NCI-H146 treated with DMSO at 0.1 percent for 48 hours (cell line): ENCODE data around the gene AMPD2.
A peak's percentile ranks its signal among the peaks of the same experiment; 100 is the strongest.

Experiments used
- DNase-seq: peaks from one replicate; lab custom pipeline; 2025; ENCODE audit not compliant: unreplicated experiment; lab: John Stamatoyannopoulos, UW

The AMPD2 gene

DNA sequence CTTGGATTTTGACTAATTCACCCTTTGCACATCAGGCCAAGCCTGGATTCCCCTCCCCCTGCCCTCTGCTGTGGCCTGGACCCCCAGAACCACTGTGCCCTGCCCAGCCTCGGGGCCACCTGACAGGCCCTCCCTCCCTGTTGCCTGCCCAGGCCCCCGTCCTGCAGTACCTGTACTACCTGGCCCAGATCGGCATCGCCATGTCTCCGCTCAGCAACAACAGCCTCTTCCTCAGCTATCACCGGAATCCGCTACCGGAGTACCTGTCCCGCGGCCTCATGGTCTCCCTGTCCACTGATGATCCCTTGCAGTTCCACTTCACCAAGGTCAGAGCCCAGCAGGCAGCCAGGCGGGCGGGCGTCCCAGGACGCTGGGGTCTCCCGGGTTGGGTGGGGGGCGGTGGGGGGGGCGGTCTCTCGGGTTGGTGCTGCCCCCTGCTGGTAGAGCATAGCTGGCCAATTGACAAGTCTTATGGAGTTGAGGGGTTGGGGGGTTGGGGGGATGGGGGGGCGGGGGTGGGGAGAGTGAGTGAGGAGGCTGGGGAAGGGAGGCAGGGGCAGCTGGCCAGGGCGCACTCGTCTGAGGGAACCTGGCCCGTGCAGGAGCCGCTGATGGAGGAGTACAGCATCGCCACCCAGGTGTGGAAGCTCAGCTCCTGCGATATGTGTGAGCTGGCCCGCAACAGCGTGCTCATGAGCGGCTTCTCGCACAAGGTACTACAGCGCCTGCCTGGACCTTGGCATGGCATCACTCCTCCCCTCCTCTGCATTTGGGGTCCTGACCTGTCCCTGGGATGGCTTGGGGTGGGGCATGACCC, 10.7 kb downstream of the AMPD2 start:
- no peak for DNase-seq

DNA sequence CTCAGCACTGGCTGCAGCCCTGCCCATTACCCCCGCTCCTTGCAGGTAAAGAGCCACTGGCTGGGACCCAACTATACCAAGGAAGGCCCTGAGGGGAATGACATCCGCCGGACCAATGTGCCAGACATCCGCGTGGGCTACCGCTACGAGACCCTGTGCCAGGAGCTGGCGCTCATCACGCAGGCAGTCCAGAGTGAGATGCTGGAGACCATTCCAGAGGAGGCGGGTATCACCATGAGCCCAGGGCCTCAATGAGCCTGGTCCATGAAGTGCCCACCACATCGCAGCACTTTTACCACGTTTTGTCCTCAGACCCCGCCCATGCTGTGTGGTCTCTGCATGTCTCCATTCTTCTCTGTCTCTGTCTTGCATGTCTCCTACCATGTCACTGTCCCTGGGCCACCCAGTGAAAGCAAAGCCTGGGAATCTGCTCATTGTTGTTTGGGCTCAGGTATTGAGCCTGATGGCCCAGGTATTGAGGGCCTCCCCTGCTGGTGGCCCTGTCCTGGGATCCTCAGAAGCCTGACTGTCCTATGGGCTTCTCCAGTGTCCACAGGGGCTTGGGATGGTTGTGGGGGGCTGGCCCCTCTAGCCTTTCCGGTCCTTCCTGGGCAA, 11.4 kb downstream of the AMPD2 start:
- no peak for DNase-seq

DNA sequence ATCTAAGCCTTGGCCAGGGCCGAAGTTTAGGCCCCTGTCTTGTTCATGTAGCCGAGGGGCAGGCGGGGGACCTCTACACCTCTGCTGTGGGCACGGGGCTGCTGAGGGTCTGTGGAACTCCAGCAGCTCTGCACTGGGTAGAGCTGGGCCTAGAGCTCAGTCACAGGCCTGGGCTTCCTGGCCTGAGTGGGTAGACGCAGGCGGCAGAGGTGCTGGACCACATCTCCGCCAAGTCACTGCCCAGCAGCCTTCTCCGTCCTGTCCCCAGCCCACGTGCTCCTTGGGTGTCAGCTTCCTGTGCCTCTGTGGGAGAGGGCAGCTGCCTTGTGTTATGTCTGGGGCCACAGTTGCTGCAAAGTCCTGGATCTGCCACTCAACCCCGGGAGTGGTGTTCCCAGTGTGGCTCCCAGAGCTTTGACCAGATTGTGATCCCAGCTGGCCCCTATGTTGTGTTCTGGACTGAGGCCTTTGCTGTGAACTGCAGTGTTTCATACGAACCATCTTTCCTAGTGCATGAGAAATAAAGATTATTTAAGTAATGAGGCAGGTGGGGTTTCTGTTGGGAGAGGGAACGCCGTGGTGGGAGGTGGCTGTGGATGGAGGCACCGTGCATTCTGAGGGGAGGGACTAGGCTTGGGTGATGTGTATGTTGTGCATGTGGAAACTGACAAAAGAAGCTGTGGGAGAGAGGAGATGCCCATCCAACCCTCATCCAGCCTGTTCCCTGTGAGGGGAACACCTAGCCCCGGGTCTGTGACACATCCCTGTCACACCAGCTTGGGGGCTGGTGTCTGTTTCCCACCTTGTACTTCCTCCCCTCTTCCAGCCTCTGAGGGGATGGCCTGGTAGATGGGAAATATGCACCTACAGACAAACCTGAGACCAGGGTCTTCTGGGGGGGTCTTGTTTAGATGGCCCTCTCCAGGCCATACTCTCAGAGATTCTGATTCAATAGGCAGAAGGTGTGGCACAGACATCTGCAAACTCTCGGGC, 12.2 kb downstream of the AMPD2 start:
- DNase-seq, result no peak

DNA sequence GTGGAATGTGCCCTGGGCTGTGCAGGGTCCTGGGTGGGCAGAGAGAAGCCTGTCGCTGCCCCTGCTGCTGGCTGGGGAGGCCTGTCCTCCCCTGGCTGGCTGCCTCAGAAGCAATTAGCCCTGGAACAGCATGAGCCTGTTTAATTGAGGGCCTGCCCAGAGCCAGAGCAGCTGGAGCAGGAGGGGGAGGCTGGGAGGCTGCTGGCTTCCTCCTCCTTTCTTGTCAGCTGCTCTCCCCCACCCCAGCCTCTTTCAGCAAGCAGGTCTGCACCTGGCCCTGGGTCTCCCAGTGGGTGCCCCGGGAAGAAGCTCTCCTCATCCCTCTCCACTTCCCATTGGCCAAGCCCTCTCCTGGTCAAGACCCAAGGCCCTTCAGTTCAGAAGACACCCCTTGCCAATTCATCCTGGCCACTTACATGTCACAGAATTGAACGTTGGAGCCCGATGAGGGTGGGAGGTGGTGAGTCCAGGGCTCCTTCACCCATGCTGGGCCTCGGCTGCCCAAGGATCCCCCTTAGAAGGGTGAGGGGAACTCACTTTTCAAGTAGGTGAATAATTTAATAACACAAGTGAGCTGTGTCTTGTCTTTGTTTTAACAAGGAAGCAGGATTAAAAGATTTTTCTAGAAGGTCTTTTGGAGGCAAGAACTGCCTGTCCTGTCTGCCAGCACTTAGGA, 13.2 kb downstream of the AMPD2 start:
- peak; percentile 85 for DNase-seq

DNA sequence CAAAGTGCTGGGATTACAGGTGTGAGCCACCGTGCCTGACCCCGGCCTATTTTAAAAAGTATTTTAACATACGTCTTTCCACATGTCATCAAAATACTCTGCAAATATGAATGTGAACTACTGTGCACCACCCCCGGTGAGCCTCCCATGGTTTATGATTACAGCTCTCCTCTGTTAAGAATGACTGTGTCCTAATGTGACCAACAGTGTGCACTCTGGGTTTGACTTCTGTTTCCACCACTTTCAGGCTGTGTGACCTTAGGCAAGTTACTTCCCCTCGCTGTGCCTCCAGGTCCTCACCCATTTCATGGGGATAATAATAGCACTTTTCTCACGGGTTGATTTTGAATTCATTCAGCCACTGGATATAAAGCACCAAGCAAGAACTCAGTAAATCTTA, 14.7 kb downstream of the AMPD2 start:
- no peak for DNase-seq

DNA sequence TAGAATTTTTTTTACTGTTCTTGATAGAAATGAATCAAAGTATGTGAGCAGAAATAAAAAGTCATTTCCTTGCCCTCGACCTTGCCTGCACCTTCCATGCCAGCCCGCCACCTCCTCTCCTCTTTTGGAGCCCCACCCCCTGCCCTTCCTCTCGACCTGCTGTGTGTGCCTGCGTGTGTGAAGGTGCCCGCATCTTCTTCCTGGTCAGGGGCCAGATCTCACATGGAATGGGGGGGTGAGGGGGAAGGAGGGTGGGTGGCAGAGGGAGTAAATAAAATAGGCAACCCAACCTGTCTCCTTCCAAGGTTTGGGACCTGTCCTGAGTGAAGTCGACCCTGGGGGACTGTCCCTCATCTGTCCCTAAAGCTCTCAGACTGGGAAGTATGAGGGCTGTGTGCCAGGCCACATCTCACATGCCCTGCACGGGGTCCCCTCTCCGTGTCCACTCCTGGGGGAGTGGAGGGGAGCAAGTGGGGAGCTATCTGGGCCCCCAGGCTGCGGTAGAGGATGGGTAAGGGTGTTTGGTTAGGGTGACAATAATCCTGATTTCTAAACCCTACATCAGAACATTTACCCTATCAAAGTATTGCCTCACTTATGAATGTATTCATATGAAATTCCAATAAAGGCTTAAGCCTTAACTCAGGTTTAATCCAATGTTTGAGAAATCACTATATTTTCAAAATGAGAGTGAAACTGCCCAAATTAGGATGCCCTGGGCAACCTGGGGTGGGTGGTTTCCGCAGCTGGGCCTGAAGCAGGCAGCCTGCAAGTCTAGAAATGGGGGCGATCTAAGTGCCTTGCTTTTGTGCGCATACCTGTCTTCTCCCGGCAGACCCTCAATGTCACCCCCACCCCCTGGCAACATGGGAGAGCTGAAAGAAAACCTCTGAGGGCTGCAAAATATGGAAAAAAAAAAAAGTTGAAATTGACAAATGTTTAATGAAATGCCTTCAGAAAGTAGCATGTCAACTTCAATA, 15.4 kb downstream of the AMPD2 start:
- no peak for DNase-seq

DNA sequence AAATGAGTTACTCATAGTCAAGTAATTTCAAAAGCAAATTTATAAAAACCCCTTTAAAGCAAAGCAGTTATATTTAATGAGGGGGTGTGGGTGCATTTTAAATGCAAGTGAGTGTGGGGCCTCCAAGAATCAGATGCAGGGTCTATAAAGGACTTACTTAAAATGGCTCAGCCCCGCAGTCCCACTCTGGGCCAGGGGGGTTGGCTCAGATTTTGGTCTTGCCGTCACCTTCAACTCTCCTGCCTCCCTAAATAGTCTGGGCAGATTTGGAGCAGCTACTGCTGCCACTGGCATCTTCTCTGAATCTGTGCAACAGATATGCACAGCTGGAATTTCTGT, 16.2 kb downstream of the AMPD2 start:
- DNase-seq, result no peak

DNA sequence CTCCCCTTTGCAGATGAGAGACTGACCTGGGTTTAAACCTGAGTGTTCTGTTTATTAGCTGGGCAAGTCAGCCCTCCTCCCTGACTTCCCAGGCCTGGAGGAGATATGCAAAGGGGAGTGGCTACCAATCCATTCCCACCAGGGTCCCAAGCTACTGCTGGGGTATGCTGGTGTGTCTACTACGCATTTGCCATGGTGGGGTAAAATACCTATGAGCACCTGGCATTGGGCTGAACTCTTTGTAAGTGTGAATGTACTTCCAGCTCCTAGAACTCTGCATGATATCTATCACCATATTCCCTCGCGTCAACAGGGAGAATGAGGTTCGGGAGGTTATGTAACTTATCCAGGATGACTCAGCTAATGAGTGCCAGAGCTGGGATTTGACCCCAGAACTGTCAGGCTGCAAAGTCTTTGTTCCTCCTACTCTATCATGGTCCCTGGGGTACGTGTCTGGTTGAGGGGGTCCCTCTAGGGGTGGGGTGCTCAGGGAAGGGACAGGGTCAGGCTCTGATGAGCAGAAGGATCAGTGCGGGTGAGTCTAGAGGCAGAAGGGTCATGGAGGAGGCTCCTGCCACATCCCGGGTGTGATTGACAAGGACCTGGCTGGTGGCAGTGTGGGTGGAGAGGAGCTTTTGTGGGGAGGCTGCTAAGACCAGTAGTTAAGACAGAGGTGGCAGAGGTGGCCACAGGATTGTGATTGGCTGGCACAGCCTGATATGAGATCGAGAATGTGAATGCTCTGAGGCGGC, 16.7 kb downstream of the AMPD2 start:
- no peak for DNase-seq

DNA sequence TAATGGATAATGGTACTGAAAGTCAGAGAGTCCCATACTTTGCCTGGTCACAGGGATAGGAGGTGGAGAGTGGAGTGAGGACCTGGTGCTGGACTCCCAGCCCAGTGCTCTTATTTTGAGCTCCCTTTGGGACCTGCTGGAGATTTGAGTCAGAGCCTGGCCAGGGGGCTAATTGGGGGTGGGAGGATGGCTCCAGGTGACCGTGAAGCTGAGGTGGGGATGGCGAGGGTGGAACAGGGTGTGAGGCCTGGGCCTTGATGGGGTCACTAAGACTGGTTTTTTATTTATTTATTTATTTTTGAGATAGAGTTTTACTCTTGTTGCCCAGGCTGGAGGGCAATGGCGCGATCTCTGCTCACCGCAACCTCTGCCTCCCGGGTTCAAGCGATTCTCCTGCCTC, 17.8 kb downstream of the AMPD2 start:
- DNase-seq, result no peak

DNA sequence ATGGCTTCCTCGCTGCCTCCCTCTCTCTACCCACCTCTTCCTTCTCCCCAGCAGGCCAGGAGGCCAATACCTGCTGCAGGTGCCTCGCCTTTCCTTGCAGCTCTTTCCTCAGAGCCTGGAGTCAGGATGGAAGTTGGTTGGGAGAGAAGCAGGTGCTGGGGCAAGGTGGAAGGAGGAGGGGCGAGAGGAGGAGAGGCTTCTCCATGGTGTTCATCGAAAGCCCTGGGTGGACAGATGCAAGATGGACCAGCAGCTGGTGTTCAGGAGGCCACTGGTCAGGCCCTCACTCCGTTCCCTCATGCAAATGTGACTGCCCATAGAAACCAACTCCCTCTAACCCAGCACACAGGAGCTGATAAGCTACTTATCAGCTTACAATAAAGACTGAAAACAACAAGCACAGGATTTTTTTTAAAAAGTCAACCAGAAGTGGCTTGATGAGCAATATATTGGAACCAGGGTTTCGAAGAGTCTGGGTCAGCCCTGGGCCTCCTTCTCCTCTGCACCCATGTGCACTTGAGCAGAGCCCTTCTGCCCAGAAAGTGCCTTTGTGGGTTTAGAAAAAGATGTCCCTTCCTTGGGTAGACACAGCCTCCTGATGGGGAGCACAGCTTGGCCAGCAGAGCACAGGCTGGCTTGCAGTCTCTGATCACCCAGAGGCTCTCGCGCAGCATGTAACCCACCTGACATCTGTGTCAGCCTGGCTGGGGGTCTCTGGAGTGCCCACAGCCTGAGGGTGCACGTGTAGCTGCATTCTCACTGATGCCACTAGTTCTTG, 19.6 kb downstream of the AMPD2 start:
- DNase-seq, result no peak

DNA sequence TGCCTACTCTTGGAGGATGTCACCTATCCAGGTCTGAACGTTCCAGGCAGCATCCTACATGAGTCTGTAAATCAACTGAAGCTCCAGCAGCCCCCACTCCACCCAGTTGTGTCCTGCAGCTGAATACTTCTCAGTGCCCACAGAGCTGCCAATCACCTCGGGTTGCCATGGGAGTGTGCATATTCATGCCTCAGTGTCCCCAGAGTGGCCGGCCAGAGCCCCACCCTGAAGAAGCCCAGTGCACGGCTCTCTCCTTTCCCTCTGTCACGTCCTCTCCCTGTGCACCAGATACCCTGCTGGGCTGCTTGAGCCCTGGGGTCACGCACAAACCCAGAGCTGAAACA, 20.2 kb downstream of the AMPD2 start:
- DNase-seq, result no peak

DNA sequence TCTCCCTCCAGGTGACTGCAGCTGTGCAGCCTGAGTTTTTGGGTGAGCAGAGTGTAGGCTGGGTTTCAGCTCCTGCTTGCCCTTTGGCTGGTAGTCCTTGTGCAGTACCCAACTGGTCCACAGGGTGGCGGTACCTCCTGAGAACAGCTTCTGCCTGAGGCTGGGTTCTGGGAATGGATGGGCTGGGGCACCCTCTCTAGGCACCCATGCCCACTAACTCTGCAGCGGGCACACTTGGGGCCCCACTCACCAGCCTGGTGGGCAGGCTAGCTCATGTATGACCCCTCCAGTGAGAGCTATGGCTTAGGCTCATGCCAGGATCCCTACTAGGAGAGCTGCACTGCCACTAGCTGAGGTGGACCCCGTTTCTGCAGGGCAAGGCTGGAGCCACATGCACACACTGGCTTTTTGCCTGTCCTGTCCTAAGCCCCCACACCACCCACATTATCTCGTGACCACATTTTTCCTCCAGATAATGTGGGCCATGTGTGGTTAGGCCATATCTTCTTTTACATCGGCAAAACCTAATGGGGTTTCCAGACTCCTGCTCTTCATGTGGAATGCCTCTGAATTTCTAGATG, 20.7 kb downstream of the AMPD2 start:
- peak; percentile 18 for DNase-seq

DNA sequence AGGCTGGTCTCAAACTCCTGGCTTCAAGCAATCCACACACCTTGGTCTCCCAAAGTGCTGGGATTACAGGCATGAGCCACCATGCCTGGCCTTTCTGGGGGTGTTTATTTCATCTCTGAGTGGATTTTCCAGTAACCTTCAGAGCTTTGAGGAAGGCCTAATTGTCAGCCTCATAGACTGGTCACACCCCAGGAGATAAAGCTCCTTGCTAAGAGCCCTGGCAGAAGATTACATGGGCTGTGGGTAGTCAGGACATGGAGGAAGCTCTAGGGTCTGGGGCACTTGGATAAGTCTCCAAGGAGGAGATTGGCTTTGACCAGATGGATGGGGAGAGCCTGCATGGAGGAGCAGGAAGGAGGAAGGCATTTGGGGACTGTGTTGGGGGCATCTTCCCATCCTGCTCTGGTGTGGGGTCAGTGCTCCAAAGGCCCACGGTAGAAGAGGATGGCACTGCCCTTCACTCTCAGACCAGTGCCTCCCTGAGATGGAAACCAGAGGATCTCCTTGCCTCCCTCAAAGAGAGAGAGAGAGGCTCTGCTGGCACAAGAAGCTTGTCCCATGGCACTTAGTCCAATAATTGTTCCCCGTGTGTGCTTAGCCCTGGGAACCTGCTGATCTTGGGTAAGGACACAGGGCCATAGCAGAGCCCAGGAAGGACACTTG, 21.6 kb downstream of the AMPD2 start:
- no peak for DNase-seq

DNA sequence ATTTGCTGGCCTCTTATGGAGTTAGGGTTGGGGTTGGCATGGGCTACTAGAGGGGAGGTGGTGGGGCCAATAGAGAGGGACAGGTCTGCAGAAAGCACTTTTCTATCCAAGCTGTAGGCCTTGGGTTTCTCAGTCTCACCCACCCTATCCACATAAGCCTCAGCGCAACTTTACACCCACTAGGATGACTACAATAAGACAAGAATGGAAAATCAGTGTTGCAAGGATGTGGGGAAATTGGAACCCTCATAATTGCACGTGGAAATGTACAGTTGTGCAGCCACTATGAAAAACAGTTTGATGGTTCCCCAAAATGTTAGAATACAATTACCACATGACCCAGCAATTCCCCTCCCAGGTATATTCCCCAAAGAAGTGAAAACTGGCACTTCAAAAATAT, 22.2 kb downstream of the AMPD2 start:
- DNase-seq, result no peak

DNA sequence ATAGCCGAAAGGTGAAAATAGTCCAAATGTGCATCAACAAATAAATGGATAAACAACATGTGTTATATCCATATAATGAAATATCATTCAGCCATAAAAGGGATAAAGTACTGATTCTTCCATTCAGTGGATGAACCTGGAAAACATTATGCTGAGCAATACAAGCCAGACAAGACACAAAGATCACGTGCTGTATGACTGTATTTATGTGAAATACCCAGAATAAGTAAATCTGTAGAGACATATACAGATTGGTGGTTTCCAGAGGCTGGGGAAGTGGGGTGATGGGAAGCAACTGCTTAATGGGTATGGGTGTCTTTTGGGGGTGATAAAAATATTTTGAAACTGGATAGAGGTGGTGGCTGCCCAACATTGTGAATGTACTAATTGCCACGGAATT, 23.0 kb downstream of the AMPD2 start:
- no peak for DNase-seq

DNA sequence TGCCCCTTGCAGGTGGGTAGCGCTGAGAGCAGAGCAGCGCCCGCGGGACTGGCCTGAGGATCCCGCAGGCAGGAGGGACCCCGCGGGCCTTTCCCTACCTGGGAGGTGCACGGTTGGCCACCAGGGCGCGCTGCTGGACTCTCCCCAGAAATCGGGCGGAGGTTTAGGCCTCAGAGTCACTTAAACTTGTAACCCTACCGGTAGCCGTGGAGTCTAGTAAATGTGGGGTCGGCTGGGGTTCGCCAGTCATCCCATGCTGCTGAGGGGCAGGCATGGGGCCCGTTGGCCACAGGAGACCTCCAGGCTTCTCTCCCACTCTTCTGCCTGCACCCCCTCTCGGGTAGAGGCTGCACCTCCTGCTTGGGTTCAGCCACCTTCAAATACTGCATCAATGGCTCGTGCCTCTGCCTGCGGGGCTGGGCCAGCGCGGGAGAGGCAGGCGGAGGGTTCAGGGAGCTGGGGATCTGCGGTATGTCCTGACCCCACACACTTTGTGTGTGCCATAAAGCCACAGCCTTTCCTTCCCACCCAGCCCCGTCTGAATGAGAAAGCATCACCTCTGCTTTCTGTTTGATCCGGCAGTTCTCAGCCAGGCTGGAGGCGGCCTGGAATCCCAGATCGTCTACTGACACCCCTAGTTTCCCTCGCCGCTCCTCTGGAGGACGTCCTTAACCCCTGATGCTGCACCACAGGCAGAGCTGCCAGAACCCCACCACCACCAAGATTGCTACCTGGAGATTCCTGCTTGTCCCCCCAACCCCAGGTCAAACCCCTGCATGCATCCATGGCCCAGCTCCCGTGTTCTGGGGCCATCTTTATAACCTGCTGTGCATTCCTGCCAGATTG, 24.0 kb downstream of the AMPD2 start:
- DNase-seq, result peak; percentile 34

DNA sequence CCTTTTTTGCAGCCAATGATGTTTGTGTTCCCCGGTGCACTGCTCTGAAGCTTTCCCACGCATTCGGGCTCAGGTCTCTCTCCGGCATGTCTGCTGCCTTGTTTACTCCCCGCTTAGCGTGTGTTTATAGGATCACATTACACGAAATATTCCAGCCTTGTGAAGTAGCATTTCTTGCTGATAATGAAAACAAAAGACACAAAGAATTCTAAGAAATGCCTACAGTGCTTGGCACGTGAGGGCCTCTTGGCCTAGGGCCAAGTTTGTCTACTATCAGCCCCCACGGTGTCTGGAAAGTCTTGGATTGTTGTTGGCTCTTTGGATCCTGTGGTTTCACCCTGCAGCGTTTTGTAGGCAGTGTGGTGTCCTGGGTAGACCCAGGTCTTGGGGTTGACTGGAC, 25.0 kb downstream of the AMPD2 start:
- no peak for DNase-seq
